GM21717 (cell line): Measurements from ENCODE around the gene FCGBP.
"Not testable (repeated sequence)": the region's sequence is repeated elsewhere in the genome, so short reads cannot be mapped to it uniquely, and the experiment has no call there.

Experiments
- ATAC-seq: cut with Tn5 transposase; IDR thresholded peaks from one replicate; pipeline ENCODE4 v1.9.1; 2021; ENCODE audit warnings: mild to moderate bottlenecking, moderate library complexity; ENCODE audit not compliant: unreplicated experiment

FCGBP gene

GRCh38 chr19:39892506-39892902 is 41.9 kb downstream of the FCGBP start:
- not testable (repeated sequence) for ATAC-seq

- ATAC-seq: not testable (repeated sequence)
Measured at GRCh38 chr19:39891660-39892505, 42.6 kb downstream of the FCGBP start.

GRCh38 chr19:39890755-39891551 is 43.5 kb downstream of the FCGBP start:
- no peak for ATAC-seq

GRCh38 chr19:39889872-39890754 is 44.3 kb downstream of the FCGBP start:
- ATAC-seq: not testable (repeated sequence)

- ATAC-seq: not testable (repeated sequence)
Measured at GRCh38 chr19:39887456-39887951, 46.9 kb downstream of the FCGBP start.

GRCh38 chr19:39885821-39886554 is 48.4 kb downstream of the FCGBP start:
- not testable (repeated sequence) for ATAC-seq

- ATAC-seq: not testable (repeated sequence)
Measured at GRCh38 chr19:39884721-39885120, 49.7 kb downstream of the FCGBP start.
